Left ventricle myocardium inferior (tissue), 1 donor: Measurements from ENCODE around the gene SMS. TPM values are rescaled to one million over a fixed set of nuclear protein-coding genes. Genes with fewer than 3 reads are reported as not detected.

Experiments used
- DNase-seq: peaks from one replicate; pipeline ENCODE4 v3.0.0-alpha.2; 2020
- H3K27ac ChIP-seq: fragments of 200-600 bp; replicated peaks from 2 replicates; pipeline ENCODE4 v1.8.0; 2021
- H3K27me3 ChIP-seq: fragments of 200-600 bp; 2 replicates; pipeline ENCODE4 v1.8.0; 2021; ENCODE audit warnings: low read depth
- H3K36me3 ChIP-seq: fragments of 200-600 bp; 2 replicates; pipeline ENCODE4 v1.8.0; 2021
- H3K4me1 ChIP-seq: fragments of 200-600 bp; 2 replicates; pipeline ENCODE4 v1.8.0; 2021
- H3K4me3 ChIP-seq: fragments of 200-600 bp; 2 replicates; pipeline ENCODE4 v1.8.0; 2021; ENCODE audit warnings: mild to moderate bottlenecking, moderate library complexity
- H3K9me3 ChIP-seq: fragments of 200-600 bp; replicated peaks from 2 replicates; pipeline ENCODE4 v1.8.0; 2021
- intact Hi-C: fragments of 100-400 bp; cut with micrococcal nuclease; formaldehyde crosslinking; loops from one replicate; pipeline ENCODE4 v1.11.0; 2022
- total RNA-seq: library from RNA; stranded (reverse); fragmentation: NEBNext Ultra II Directional; extraction: Animal tissue kit (Norgen Biotek cat#: 25700); gene quantifications from one replicate; pipeline ENCODE4 v1.2.1, GENCODE V29; 2021
- TF ChIP-seq, protein P1 (sequence below): fragments of 200-600 bp; IDR thresholded peaks from 2 replicates; pipeline ENCODE4 v1.8.0; 2021; ENCODE audit warnings: antibody characterized with exemption, mild to moderate bottlenecking, borderline replicate concordance
- donor health status: DM: no; HTN: yes; CAD: no; lungs with severe emphysema.

SMS gene
- total RNA-seq, 1 donor from 2014 or later: 46.8 TPM

DNA sequence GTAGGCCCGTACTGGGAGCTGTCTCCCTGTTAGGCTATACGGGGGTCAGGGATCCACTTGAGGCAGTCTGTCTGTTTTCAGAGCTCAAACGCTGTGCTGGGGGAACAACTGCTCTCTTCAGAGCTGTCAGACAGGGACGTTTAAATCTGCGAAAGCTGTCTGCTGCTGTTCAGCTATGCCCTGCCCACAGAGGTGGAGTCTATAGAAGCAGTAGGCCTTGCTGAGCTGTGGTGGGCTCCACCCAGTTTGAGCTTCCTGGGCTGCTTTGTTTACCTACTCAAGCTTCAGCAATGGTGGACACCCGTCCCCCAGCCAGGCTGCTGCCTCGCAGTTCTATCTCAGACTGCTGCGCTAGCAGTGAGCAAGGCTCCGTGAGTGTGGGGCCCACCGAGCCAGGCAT, 64.4 kb downstream of the SMS start:
- TF ChIP-seq, protein P1, sequence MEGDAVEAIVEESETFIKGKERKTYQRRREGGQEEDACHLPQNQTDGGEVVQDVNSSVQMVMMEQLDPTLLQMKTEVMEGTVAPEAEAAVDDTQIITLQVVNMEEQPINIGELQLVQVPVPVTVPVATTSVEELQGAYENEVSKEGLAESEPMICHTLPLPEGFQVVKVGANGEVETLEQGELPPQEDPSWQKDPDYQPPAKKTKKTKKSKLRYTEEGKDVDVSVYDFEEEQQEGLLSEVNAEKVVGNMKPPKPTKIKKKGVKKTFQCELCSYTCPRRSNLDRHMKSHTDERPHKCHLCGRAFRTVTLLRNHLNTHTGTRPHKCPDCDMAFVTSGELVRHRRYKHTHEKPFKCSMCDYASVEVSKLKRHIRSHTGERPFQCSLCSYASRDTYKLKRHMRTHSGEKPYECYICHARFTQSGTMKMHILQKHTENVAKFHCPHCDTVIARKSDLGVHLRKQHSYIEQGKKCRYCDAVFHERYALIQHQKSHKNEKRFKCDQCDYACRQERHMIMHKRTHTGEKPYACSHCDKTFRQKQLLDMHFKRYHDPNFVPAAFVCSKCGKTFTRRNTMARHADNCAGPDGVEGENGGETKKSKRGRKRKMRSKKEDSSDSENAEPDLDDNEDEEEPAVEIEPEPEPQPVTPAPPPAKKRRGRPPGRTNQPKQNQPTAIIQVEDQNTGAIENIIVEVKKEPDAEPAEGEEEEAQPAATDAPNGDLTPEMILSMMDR: no peak
- H3K4me3 ChIP-seq: no peak overlapping the region
- H3K9me3 ChIP-seq: no peaks in the 10 kb centered on the region
- H3K27me3 ChIP-seq: no peaks in the 10 kb centered on the region
- no peak overlapping the region for H3K27ac ChIP-seq
- intact Hi-C loops: no loop called here
- no peaks in the 10 kb centered on the region for H3K4me1 ChIP-seq
- H3K36me3 ChIP-seq: no peaks in the 10 kb centered on the region
- DNase-seq: no peak

DNA sequence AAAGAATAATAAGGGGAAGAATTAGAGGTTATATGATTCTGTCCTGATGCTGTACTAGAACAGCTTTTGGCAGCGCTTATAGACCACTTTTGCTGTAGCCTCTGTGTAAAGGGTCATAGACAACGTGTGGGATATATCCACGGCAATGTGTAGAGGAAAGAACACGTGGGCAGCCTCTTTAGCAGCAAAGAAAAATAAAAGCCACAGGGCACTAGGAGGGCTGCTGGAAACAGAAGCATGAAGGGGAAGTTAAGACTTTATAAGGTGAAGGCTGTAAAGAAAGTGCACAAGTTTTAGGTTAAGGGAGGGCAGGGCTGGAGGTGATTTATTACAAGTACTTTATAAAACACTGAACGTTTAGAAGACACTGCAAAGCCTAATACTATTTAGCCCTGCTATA, 71.5 kb downstream of the SMS start:
- H3K36me3 ChIP-seq: no peaks in the 10 kb centered on the region
- TF ChIP-seq, protein P1: no peak
- H3K4me1 ChIP-seq: no peaks in the 10 kb centered on the region
- H3K9me3 ChIP-seq: no peaks in the 10 kb centered on the region
- intact Hi-C loops: no loop called here
- no peaks in the 10 kb centered on the region for H3K27me3 ChIP-seq
- no peak overlapping the region for H3K4me3 ChIP-seq
- no peak overlapping the region for H3K27ac ChIP-seq
- no peak for DNase-seq

DNA sequence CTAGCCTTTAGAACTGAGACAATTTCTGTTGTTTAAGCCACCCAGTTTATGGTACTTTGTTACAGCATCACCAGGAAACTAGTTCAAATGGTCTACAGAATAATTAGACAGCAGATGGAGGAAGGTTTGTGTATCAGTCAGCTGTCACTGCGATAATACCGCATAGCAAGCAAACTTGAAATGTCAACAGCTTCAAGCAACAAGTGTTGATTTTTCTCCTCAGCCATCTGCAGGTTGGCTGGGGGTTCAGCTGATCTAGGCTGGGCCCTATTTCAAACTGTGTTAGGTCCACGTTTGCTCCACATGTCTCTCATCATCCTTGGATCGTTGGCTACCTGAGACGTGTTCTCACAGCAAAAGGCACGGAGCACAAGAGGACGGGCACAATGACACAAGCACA, 72.4 kb downstream of the SMS start:
- H3K9me3 ChIP-seq: no peaks in the 10 kb centered on the region
- DNase-seq: no peak
- no peaks in the 10 kb centered on the region for H3K27me3 ChIP-seq
- no peaks in the 10 kb centered on the region for H3K4me1 ChIP-seq
- intact Hi-C loops: no loop called here
- no peak overlapping the region for H3K4me3 ChIP-seq
- TF ChIP-seq, protein P1: no peak
- H3K36me3 ChIP-seq: no peaks in the 10 kb centered on the region
- H3K27ac ChIP-seq: no peak overlapping the region

DNA sequence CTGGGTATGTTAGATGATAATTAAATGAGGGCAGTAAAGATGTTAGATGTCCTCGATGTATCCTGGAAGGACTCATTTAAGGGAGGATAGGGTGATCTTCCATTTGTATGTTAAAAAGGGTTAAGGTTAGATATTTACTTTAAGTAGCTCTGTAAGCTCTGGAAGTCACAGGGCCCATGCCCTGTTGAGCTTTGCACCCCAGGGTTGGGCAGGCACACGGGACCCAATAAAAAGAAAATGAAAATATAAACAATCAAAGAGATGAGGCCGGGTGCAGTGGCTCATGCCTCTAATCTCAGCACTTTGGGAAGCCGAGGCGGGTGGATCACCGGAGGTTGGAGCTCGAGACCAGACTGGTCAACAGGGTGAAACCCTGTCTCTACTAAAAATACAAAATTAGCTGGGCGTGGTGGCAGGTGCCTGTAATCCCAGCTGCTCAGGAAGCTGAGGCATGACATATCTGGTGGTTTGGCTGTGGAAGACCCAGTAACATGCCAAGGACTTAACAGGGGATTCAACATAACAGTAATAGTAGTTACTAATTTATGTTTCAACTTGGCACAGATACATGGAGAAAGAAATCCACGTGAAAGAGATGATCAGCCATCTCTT, 74.7 kb downstream of the SMS start:
- Histone ChIP-seq H3K36me3 (no peaks in the 10 kb centered on the region), H3K9me3 (no peaks in the 10 kb centered on the region), H3K27me3 (no peaks in the 10 kb centered on the region), H3K4me3 (no peak overlapping the region), H3K4me1 (no peaks in the 10 kb centered on the region), H3K27ac (no peak overlapping the region)
- TF ChIP-seq, protein P1: no peak
- no peak for DNase-seq
- intact Hi-C loops: no loop called here

DNA sequence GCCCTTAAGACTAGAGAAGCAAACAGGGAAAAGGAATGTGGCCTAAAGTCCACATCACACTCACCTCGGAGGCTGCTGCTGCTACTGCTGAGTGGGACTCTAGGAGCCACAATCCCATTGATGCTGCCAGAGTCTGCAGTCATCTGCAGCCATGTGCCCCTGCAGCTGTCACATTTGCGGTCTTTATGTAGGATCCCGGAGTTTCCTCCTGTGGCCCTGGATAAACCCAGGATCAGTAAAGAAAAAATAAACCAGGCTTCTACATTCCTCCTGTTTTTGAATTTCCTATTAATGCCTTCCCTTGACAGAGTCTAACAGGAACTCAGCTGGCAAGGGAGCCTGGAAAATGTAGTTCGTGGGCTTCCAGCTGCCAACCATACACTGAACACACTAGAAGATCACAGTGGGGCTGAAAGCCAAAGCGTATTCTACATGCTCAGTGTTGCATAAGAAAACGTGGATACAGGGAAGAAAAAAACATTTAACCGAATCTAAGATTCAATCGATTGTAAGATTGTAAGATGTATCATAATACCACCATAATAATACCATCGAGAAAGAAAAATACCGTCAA, 81.3 kb downstream of the SMS start:
- no peak overlapping the region for H3K27ac ChIP-seq
- no peak for DNase-seq
- H3K4me1 ChIP-seq: no peaks in the 10 kb centered on the region
- TF ChIP-seq, protein P1: no peak
- no peaks in the 10 kb centered on the region for H3K27me3 ChIP-seq
- intact Hi-C loops: no loop called here
- no peaks in the 10 kb centered on the region for H3K36me3 ChIP-seq
- H3K4me3 ChIP-seq: no peak overlapping the region
- no peaks in the 10 kb centered on the region for H3K9me3 ChIP-seq
